Activated CD4-positive, alpha-beta T cell treated with anti-CD3 and anti-CD28 coated beads for 48 hours (primary cell): Measurements from ENCODE around the gene UTY.

ENCODE experiments used
- DNase-seq: peaks from one replicate; pipeline ENCODE4 v3.0.0-alpha.2; 2020

Gene UTY

GRCh38 chrY:13398876-13399275, 81.0 kb downstream of the UTY start:
- no peak for DNase-seq

GRCh38 chrY:13381110-13381683, 98.6 kb downstream of the UTY start:
- DNase-seq, result no peak

- DNase-seq, result peak; percentile 26
These were observed 108.7 kb downstream of the UTY start for GRCh38 chrY:13370868-13371800.

GRCh38 chrY:13370245-13370644, 109.6 kb downstream of the UTY start:
- no peak for DNase-seq

- no peak for DNase-seq
These were observed 111.4 kb downstream of the UTY start for GRCh38 chrY:13368513-13368845.

- DNase-seq, result no peak
These were observed 116.2 kb downstream of the UTY start for GRCh38 chrY:13363641-13364040.

- DNase-seq, result no peak
These were observed 117.2 kb downstream of the UTY start for GRCh38 chrY:13362662-13363061.

GRCh38 chrY:13361656-13362636, 117.9 kb downstream of the UTY start:
- no peak for DNase-seq

- no peak for DNase-seq
These were observed 128.4 kb downstream of the UTY start for GRCh38 chrY:13351443-13351842.

GRCh38 chrY:13347106-13347505, 132.7 kb downstream of the UTY start:
- DNase-seq, result no peak

- peak; percentile 11 for DNase-seq
These were observed 134.3 kb downstream of the UTY start for GRCh38 chrY:13345549-13345948.

GRCh38 chrY:13343307-13343946, 136.4 kb downstream of the UTY start:
- peak; percentile 71 for DNase-seq

GRCh38 chrY:13339939-13340338, 139.9 kb downstream of the UTY start:
- DNase-seq, result no peak

GRCh38 chrY:13339381-13339780, 140.5 kb downstream of the UTY start:
- DNase-seq, result no peak

- DNase-seq, result no peak
These were observed 141.1 kb downstream of the UTY start for GRCh38 chrY:13338711-13339110.

- DNase-seq, result no peak
These were observed 141.9 kb downstream of the UTY start for GRCh38 chrY:13337934-13338333.

GRCh38 chrY:13333791-13334190, 146.0 kb downstream of the UTY start:
- no peak for DNase-seq

- DNase-seq, result no peak
These were observed 149.2 kb downstream of the UTY start for GRCh38 chrY:13330651-13331050.

- DNase-seq, result no peak
These were observed 166.9 kb downstream of the UTY start for GRCh38 chrY:13312966-13313365.

GRCh38 chrY:13307959-13308358, 171.9 kb downstream of the UTY start:
- DNase-seq, result no peak

- no peak for DNase-seq
These were observed 179.0 kb downstream of the UTY start for GRCh38 chrY:13300795-13301194.

- DNase-seq, result no peak
These were observed 180.4 kb downstream of the UTY start for GRCh38 chrY:13299411-13299810.
